ENCODE data around the gene CD300LD.

CD300LD gene

DNA sequence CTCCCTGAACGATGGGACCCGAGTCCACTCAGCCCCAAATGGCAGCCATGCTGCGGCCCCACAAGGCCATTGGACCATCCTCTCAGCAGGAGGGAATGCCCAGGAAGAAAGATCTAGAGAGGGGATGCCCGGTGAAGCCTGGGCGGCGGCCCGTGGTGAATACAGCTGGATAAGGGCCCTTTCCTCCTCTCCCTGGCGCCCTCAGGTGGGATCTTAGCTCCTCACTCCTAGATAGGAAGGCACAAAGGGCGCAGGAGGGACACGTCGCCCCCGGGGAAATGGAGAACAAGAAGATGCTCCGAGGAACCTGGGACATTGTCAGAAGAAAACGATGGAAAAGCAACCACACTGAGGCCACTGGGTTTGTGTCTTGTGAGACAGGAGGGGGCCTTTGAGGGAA, 48.7 kb downstream of the CD300LD start:
- DNase-seq = no peak

- no peak for DNase-seq
Observed at GRCh38 chr17:74542727-74543383, 49.2 kb downstream of the CD300LD start.

DNA sequence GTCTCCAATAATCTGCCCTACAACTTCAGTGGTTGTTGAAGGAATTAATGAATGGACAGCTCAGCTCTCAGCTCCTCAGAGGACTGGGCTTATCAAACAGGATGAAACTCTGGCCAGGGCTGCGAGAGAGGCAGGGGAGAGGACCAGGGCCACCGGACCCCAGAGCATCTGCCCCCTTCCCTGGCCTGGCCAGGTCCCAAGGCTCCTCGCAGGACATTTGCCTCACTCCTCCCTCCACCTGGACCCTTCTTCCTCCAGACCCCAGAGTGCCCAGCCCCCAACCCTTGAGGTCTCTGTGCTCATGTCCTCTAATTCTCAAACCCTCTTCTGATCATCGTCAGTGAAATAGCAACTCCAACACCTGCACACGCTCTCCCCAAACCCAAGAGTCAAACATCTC, 49.9 kb downstream of the CD300LD start:
- DNase-seq = no peak

- DNase-seq = no peak
Observed at GRCh38 chr17:74541176-74542111, 50.6 kb downstream of the CD300LD start.

DNA sequence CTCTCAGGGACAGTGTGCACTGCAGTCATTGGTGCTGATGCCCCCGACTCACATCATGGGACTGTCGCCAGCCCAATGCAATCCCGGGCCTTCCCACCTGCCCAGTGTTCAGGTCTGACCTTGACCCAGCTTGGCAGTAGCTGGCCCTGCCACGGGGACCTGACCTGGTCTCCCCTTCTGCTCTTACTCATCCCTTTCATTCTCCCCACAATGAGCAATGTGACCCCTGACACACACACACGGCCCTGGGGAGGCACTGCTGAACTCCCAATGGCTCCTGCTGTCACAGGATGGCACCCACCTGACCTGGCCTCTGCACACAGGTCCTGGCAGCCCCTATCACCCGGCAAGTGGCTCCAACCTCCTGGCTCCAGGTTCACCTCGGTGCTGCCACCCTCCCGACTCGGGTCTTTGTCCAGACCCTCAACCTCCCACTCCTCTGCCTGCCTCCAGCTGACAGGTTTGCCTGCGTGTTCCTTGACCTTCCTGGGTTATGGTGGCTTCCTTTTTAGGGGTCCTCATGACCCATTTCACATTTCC, 52.7 kb downstream of the CD300LD start:
- no peak for DNase-seq

DNA sequence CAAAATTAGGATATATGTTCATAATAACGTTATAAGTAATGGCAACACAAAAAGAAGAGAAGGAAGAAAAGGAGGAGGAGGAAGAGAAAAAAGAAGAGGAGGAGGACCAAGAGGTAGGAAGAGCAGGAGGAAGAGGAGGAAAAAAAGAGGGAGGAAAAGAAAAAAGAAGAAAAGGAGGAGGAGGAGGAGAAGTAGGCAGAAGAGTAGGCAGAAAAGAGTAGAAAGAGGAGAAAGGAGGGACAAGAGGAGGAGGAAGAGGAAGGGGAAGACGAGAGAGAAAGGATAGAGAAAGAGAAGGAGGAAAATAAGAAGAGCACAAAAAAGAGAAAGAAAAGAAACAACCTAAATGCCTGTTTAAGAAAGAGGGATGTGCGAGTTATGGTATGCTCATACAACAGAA, 55.2 kb downstream of the CD300LD start:
- DNase-seq = no peak

DNA sequence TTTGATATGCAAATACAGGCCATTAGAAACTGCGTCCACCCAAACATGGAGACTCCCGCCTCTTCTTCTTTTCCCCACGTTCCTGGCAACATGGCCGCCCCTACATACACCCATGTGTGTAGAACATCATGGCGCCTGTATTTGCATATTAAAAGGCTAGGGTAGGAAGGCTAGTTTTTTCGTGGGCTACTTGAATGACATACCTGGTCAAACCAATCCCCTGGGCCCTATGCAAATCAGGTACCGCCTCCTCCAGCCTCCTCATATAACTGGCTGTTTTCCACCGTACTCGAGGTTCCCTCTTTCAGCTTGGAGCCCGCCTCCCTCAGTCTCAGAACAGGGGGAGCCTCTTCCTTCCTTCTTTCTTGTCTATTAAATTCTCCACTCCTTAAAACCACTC, 60.0 kb downstream of the CD300LD start:
- no peak for DNase-seq

GRCh38 chr17:74531231-74531761, 60.8 kb downstream of the CD300LD start, which contains the start of gene CD300LB:
Gene CD300LB, minus strand, starts transcription at chr17:74531475. Its CDS starts 125 bp downstream, at chr17:74531350.
- DNase-seq = no peak

DNA sequence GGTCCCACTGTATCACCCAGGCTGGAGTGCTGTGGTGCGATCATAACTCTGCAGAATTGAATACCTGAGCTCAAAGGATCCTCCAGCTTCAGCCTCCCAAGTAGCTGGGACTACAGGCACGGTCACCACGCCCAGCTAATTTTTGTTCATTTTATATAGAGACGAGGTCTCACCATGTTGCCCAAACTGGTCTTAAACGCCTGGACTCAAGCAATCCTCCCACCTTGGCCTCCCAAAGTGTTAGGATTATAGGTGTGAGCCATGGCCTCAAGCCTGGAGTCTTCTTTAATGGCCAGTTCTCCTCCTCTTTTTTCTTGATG, 61.3 kb downstream of the CD300LD start:
- DNase-seq = no peak
